ENCODE data around the gene SPAG17.

DNA sequence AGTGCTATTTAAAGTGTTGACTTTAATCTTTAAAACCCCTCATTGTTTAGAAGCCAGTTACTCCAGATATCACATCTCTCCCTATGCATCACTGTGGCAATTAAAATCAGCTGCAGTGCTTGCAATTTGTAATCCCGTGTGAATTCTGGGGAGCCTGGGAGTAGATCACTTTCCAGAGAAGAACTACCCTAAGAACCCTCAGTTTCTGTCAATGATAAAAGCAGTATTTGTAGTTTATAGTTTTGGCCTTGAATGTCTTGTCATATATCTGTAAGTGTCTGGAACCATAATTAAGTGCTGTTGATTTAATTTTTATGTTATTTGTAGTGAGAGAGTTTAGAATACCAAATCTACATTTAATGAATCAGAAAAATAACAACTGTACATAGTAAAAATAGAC lies 5.5 kb upstream of the SPAG17 start:
- TF ChIP-seq CSDC2 (CRISPR knock-in tag; IDR thresholded peaks at IDR 0.05) (no peak), ZFP30 (CRISPR knock-in tag; IDR thresholded peaks at IDR 0.05) (no peak), ISL1 (CRISPR knock-in tag; IDR thresholded peaks at IDR 0.05) (no peak), OSR1 (CRISPR knock-in tag; IDR thresholded peaks at IDR 0.05) (no peak), GLIS3 (CRISPR knock-in tag; IDR thresholded peaks at IDR 0.05) (no peak), ZFP3 (CRISPR knock-in tag; IDR thresholded peaks at IDR 0.05) (no peak), ZC3H10 (CRISPR knock-in tag; IDR thresholded peaks at IDR 0.05) (no peak), ZNF565 (CRISPR knock-in tag; conservative IDR thresholded peaks at IDR 0.05; ENCODE audit: low read depth) (no peak), ESRRG (CRISPR knock-in tag; IDR thresholded peaks at IDR 0.05) (no peak), ARNTL (CRISPR knock-in tag; IDR thresholded peaks at IDR 0.05; ENCODE audit: borderline replicate concordance, low read depth) (no peak), SNAI2 (CRISPR knock-in tag; IDR thresholded peaks at IDR 0.05) (no peak), PATZ1 (CRISPR knock-in tag; IDR thresholded peaks at IDR 0.05; ENCODE audit: borderline replicate concordance) (no peak), RARB (CRISPR knock-in tag; IDR thresholded peaks at IDR 0.05) (no peak)
- TF ChIP-seq, protein P1, sequence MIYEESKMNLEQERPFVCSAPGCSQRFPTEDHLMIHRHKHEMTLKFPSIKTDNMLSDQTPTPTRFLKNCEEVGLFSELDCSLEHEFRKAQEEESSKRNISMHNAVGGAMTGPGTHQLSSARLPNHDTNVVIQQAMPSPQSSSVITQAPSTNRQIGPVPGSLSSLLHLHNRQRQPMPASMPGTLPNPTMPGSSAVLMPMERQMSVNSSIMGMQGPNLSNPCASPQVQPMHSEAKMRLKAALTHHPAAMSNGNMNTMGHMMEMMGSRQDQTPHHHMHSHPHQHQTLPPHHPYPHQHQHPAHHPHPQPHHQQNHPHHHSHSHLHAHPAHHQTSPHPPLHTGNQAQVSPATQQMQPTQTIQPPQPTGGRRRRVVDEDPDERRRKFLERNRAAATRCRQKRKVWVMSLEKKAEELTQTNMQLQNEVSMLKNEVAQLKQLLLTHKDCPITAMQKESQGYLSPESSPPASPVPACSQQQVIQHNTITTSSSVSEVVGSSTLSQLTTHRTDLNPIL (CRISPR knock-in tag; IDR thresholded peaks at IDR 0.05; ENCODE audit: low read depth), result no peak

Data from SK-N-SH treated with all-trans-retinoic acid at 6 μM for 48 hours (cell line).